ENCODE results near the gene SUCNR1. TPM values are rescaled to one million over a fixed set of nuclear protein-coding genes. Genes with fewer than 3 reads are reported as not detected.

Gene SUCNR1
- total RNA-seq, 1 experiment from 2014 or later: not detected

GRCh38 chr3:151835751-151836525 lies 37.5 kb upstream of the SUCNR1 start:
- CTCF ChIA-PET: interaction anchor here (3.4 kb wide), 1 partner anchor 397 kb away, joined by 14 read pairs; no protein-coding TSS in a partner anchor
- DNase-seq: peak in 1 of 2 experiments; percentile 7

DNA sequence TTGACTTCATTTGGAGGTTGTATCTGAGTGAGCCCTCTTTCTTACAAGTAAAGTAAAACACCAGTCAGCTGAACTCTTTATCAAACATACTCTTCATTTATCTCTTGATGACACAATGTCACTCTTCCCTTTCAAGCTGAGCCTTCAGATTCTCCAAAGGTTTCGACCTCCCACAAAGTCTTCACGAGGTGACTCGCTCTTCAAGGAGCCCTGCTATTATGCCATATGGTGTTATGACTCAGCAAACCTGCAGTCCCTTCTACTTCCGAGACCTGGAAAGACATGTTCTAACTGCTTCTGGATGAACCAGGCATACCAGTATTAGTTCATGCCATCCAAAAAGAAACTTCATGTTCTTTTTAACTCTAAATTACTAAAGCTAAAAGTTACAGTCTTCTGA lies 36.4 kb upstream of the SUCNR1 start:
- Histone ChIP-seq H3K4me3 (no peak overlapping the region), H3K36me3 (ENCODE audit: low read depth) (no peaks in the 10 kb centered on the region), H3K27ac (peak overlapping the region; percentile 61), H3K9me3 (ENCODE audit: insufficient read depth, low read depth) (no peaks in the 10 kb centered on the region), H2AFZ (peak overlapping the region; percentile 46), H4K20me1 (ENCODE audit: insufficient read depth) (no peaks in the 10 kb centered on the region), H3F3A (ENCODE audit: insufficient read depth, low read depth) (peaks cover 13% of the 10 kb centered on the region; the same call in 1 of the 2 replicates), H3K79me2 (ENCODE audit: low read depth) (no peaks in the 10 kb centered on the region), H3K9me2 (ENCODE audit: insufficient read depth) (no peaks in the 10 kb centered on the region), H3K27me3 (ENCODE audit: insufficient read depth, low read depth) (no peaks in the 10 kb centered on the region), H3K4me1 (replicated peaks; ENCODE audit: insufficient read depth) (peaks cover 16% of the 10 kb centered on the region), H3K4me2 (peak overlapping the region; percentile 40)
- peak; percentile 44 to 89 for DNase-seq
- no peak for TF ChIP-seq CTCF (conservative IDR thresholded peaks at IDR 0.05)
- no peak for TF ChIP-seq EZH2 (IDR thresholded peaks at IDR 0.05; ENCODE audit: low read depth)
- ChIA-PET POLR2A (ENCODE audit: unreplicated experiment) (no interaction called here), CTCF (interaction anchor here (1.0 to 3.4 kb wide), 2 partner anchors 369 to 398 kb away, joined by 3 to 14 read pairs; no protein-coding TSS in a partner anchor)
- no TSS peak for BruUV-seq (replicated peaks)
- intact Hi-C loops (cut with micrococcal nuclease; ENCODE audit: unreplicated experiment): loop anchor here (1.0 to 10.0 kb wide), 6 partner anchors 66 to 735 kb away; no protein-coding TSS in a partner anchor

More at GRCh38 chr3:151835751-151836525, 37.5 kb upstream of the SUCNR1 start:
- peaks cover 13% of the 10 kb centered on the region; the same call in 1 of the 2 replicates for H3F3A ChIP-seq (ENCODE audit: insufficient read depth, low read depth)
- no peaks in the 10 kb centered on the region for H3K36me3 ChIP-seq (ENCODE audit: low read depth)
- no peaks in the 10 kb centered on the region for H3K27me3 ChIP-seq (ENCODE audit: insufficient read depth, low read depth)
- TF ChIP-seq EZH2 (IDR thresholded peaks at IDR 0.05; ENCODE audit: low read depth): no peak
- TF ChIP-seq CTCF (conservative IDR thresholded peaks at IDR 0.05): no peak
- no peaks in the 10 kb centered on the region for H3K79me2 ChIP-seq (ENCODE audit: low read depth)
- no peak overlapping the region for H2AFZ ChIP-seq
- H3K4me3 ChIP-seq: no peak overlapping the region
- no peak overlapping the region for H3K4me2 ChIP-seq
- peaks cover 16% of the 10 kb centered on the region for H3K4me1 ChIP-seq (replicated peaks; ENCODE audit: insufficient read depth)
- no peak overlapping the region for H3K27ac ChIP-seq
- H3K9me3 ChIP-seq (ENCODE audit: insufficient read depth, low read depth): no peaks in the 10 kb centered on the region
- POLR2A ChIA-PET (ENCODE audit: unreplicated experiment): interaction anchor here (0.6 kb wide), 1 partner anchor 14 kb away, joined by 7 read pairs; no protein-coding TSS in a partner anchor
- no TSS peak for BruUV-seq (replicated peaks)
- intact Hi-C loops (cut with micrococcal nuclease; ENCODE audit: unreplicated experiment): loop anchor here (2.0 to 10.0 kb wide), 5 partner anchors 65 to 736 kb away; no protein-coding TSS in a partner anchor
- H3K9me2 ChIP-seq (ENCODE audit: insufficient read depth): no peaks in the 10 kb centered on the region
- H4K20me1 ChIP-seq (ENCODE audit: insufficient read depth): no peaks in the 10 kb centered on the region

DNA sequence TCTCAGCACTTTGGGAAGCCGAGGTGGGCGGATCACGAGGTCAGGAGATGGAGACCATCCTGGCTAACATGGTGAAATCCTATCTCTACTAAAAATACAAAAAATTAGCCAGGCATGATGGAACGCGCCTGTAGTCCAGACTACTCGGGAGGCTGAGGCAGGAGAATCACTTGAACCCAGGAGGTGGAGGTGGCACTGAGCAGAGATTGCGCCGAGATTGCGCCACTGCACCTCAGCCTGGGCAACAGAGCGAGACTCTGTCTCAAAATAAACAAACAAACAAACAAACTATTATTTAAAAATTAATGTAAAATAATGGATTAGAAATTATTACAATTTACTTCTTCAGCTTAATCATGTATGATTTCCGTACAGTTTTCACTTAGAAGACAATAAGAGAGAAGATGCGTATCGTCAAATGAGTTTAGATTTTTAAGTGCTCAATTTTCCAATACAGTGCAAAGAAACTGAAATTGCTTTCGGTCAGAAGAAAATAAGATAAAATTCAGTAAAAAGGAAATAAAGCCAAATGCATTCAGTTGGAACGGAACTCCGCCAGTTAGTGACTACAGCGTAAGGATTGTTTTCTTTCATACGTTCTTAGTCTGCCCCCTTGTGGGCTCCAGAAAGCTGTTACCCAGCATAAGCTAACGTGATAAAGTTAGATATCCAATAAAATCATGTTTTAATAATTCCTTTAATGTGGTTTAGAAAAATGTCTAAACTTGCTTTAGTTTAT lies 34.7 kb upstream of the SUCNR1 start:
- peak; percentile 42 to 60 for DNase-seq
- Histone ChIP-seq H3K79me2 (ENCODE audit: low read depth) (no peaks in the 10 kb centered on the region), H3K4me3 (no peak overlapping the region), H3K4me2 (peak overlapping the region; percentile 58), H3K27ac (no peak overlapping the region), H3K9me3 (ENCODE audit: insufficient read depth, low read depth) (no peaks in the 10 kb centered on the region), H3K4me1 (replicated peaks; ENCODE audit: insufficient read depth) (peaks cover 16% of the 10 kb centered on the region), H3K27me3 (ENCODE audit: insufficient read depth, low read depth) (no peaks in the 10 kb centered on the region), H3K9me2 (ENCODE audit: insufficient read depth) (no peaks in the 10 kb centered on the region), H4K20me1 (ENCODE audit: insufficient read depth) (no peaks in the 10 kb centered on the region), H3K36me3 (ENCODE audit: low read depth) (no peaks in the 10 kb centered on the region), H3F3A (ENCODE audit: insufficient read depth, low read depth) (peaks cover 13% of the 10 kb centered on the region; the same call in 1 of the 2 replicates), H2AFZ (no peak overlapping the region)
- no TSS peak for BruUV-seq (replicated peaks)
- no peak for TF ChIP-seq EZH2 (IDR thresholded peaks at IDR 0.05; ENCODE audit: low read depth)
- TF ChIP-seq CTCF (conservative IDR thresholded peaks at IDR 0.05): peak; percentile 92
- intact Hi-C loops (cut with micrococcal nuclease; ENCODE audit: unreplicated experiment): loop anchor here (1.0 to 10.0 kb wide), 10 partner anchors 80 to 734 kb away; no protein-coding TSS in a partner anchor
- ChIA-PET CTCF (interaction anchor here (0.5 to 3.4 kb wide), 3 partner anchors 216 to 399 kb away, joined by 3 to 14 read pairs (median 4); no protein-coding TSS in a partner anchor), POLR2A (ENCODE audit: unreplicated experiment) (interaction anchor here (0.6 to 0.8 kb wide), 2 partner anchors 58 to 166 kb away, joined by 3 read pairs; no protein-coding TSS in a partner anchor)
